Measurements from ENCODE around the gene SP2. TPM values are rescaled to one million over a fixed set of nuclear protein-coding genes. Genes with fewer than 3 reads are reported as not detected.

Gene SP2
- total and polyA plus RNA-seq, 2 of the 13 experiments (the other 11 are each of a cell fraction or from before 2014, with no cell fraction given): 1.4 to 4.8 TPM

- TF ChIP-seq DMTF1 (CRISPR knock-in tag; IDR thresholded peaks at IDR 0.05): no peak
- TF ChIP-seq ARID3A (IDR thresholded peaks at IDR 0.05; ENCODE audit: low read depth, low read length): no peak
- no peak for TF ChIP-seq ZNF761 (CRISPR knock-in tag; conservative IDR thresholded peaks at IDR 0.05)
- TF ChIP-seq ZNF256 (CRISPR knock-in tag; conservative IDR thresholded peaks at IDR 0.05): no peak
- TF ChIP-seq HIC2 (CRISPR knock-in tag; IDR thresholded peaks at IDR 0.05; ENCODE audit: low read depth): no peak
- no peak for TF ChIP-seq CC2D1A (CRISPR knock-in tag; IDR thresholded peaks at IDR 0.05)
- TF ChIP-seq ZNF329 (CRISPR knock-in tag; IDR thresholded peaks at IDR 0.05; ENCODE audit: low read depth): no peak
- TF ChIP-seq ZMYM2 (CRISPR knock-in tag; IDR thresholded peaks at IDR 0.05): 0 out of 2 replicates have a peak, but pooled peaks have one; percentile 10
- TF ChIP-seq RFX1 (IDR thresholded peaks at IDR 0.05): no peak
- no peak for TF ChIP-seq KDM6A (CRISPR knock-in tag; IDR thresholded peaks at IDR 0.05; ENCODE audit: low read depth)
- TF ChIP-seq, protein P1, sequence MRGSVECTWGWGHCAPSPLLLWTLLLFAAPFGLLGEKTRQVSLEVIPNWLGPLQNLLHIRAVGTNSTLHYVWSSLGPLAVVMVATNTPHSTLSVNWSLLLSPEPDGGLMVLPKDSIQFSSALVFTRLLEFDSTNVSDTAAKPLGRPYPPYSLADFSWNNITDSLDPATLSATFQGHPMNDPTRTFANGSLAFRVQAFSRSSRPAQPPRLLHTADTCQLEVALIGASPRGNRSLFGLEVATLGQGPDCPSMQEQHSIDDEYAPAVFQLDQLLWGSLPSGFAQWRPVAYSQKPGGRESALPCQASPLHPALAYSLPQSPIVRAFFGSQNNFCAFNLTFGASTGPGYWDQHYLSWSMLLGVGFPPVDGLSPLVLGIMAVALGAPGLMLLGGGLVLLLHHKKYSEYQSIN (CRISPR knock-in tag; IDR thresholded peaks at IDR 0.05; ENCODE audit: borderline replicate concordance): no peak
- TF ChIP-seq ZMYM3 (CRISPR knock-in tag; IDR thresholded peaks at IDR 0.05): peak; percentile 57
These were observed 59.7 kb downstream of the SP2 start (continued) for GRCh38 chr17:47955497-47956461.

All from HepG2 (cell line).